H7 (cell line): Measurements from ENCODE around the gene MAP2K6. TPM values are rescaled to one million over a fixed set of nuclear protein-coding genes. Genes with fewer than 3 reads are reported as not detected.

Experiments
- DNase-seq: peaks from one replicate; pipeline ENCODE4 v3.0.0; 2012
- H3K27me3 ChIP-seq: 2 replicates; pipeline ENCODE4 v1.6.0; 2011; ENCODE audit warnings: mild to moderate bottlenecking, low read length; ENCODE audit not compliant: control insufficient read depth, insufficient read depth
- H3K36me3 ChIP-seq: replicated peaks from 2 replicates; pipeline ENCODE4 v1.5.1; 2011; ENCODE audit warnings: low read length; ENCODE audit not compliant: control insufficient read depth, insufficient read depth
- H3K4me3 ChIP-seq: 2 replicates; pipeline ENCODE4 v1.5.1; 2011; ENCODE audit warnings: low read depth, mild to moderate bottlenecking, control low read depth, low read length, moderate library complexity; ENCODE audit not compliant: insufficient read depth
- total RNA-seq: library from RNA; depleted of rRNA; stranded (reverse); fragments of >200 nt; shearing (Covaris generic); gene quantifications from 2 replicates; pipeline ENCODE4 v1.2.3, GENCODE V29; 2014

The MAP2K6 gene
- total RNA-seq, 1 experiment from 2014 or later, result 11.9 TPM

DNA sequence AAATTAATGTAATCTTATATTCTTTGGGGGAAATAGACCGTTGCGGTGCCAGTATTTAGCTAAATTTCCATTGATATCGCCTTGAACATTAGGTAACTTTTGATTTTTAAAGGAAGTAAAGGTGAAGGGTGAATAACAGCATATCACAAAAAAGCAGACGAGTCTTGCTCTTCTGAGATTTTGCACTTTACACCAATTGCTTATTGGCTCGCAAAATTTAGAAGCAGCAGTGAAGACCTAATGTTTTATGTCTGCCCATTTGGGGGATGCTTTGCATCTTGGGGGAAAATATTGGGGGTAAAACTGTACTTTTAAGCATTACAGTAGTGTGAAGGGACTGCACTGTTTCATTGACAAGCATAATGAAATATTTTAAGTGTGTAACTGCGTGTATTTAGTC lies 934 bp downstream of the MAP2K6 start:
- no peak for DNase-seq
- Histone ChIP-seq H3K27me3 (no peaks in the 10 kb centered on the region), H3K36me3 (no peaks in the 10 kb centered on the region), H3K4me3 (peak overlapping the region; percentile 36)

DNA sequence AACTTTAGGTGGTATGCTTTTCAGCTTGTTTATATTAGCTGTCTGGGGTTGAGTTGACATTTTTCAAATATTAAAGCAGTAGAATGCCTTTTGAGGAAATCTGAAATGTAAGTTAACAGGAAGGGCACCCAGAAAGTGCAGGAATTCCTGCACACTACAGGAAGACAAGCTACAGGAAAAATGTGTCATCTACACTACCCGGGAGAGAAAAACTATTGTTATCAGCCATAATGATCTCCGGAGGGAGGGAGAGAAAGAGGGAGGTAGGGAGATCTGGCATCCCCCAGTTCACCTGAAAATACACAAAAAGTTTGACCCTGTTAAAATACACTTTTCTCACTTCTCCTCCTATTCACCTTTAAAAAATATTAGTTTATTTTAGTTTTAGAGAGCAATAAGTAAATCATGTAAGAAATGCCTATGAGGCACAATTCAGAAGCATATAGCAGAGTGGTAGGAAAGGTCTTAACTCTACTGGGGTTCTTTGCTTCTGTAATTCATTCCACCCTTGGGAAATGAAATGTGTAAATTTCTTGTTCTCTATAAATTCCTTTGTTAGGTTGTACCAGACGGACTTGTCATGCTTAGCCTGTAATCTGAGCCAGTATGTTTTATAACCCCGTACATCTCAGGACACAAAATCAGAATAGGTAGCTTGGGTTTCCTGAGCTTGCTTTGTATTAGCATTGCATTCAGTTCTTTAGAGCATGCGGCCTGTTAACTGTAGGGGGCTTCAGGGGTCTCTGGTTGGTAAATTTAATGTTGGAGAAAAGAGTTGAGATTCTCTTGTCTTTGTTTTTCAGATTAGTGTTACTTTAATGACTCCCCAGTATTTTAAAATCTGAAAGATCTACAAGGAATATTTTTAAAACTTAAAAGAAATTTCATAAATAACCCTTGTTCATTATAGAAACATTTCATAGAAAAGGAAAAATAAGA lies 3.3 kb downstream of the MAP2K6 start:
- DNase-seq, result no peak
- Histone ChIP-seq H3K36me3 (no peaks in the 10 kb centered on the region), H3K4me3 (no peak overlapping the region), H3K27me3 (no peaks in the 10 kb centered on the region)

DNA sequence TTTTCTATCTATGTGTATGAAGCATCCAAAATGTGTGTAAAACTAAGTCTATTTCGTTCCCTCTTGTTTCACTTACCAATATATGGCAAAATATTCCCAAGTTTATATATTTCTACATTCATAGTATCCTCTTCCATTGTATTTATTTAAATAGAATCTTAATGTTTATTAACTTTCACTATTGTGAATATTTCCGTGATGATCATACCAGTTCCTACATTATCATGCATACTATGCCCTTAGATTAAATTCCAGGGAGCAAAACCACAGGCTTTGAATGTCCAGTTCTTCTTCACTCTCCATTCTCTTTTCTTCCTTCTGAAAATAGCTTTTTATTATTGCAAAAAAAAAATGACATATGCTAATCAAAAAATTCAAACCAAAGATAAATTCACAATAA lies 4.0 kb downstream of the MAP2K6 start:
- Histone ChIP-seq H3K4me3 (no peak overlapping the region), H3K36me3 (no peaks in the 10 kb centered on the region), H3K27me3 (no peaks in the 10 kb centered on the region)
- DNase-seq, result no peak

DNA sequence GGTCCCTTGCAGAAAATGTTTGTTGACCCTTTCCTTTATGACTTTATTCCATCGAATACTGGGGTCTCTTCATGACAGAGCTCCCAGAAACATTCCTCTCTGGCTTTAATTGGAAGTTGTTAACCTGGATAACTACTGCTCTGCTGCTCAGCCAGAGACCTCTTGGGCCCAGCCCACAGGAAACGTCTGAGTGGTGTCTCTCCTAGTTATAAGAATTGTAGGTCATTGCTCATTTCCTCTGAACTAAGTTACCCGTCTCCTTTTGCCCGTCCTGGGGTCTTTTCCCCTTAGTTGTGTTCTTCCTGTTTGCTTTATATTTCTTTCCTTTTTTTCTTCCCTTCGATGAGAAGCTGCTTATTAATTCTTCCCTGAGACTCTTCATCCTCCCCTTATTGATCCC lies 9.0 kb downstream of the MAP2K6 start:
- no peak for DNase-seq
- Histone ChIP-seq H3K4me3 (no peak overlapping the region), H3K27me3 (no peaks in the 10 kb centered on the region), H3K36me3 (no peaks in the 10 kb centered on the region)

DNA sequence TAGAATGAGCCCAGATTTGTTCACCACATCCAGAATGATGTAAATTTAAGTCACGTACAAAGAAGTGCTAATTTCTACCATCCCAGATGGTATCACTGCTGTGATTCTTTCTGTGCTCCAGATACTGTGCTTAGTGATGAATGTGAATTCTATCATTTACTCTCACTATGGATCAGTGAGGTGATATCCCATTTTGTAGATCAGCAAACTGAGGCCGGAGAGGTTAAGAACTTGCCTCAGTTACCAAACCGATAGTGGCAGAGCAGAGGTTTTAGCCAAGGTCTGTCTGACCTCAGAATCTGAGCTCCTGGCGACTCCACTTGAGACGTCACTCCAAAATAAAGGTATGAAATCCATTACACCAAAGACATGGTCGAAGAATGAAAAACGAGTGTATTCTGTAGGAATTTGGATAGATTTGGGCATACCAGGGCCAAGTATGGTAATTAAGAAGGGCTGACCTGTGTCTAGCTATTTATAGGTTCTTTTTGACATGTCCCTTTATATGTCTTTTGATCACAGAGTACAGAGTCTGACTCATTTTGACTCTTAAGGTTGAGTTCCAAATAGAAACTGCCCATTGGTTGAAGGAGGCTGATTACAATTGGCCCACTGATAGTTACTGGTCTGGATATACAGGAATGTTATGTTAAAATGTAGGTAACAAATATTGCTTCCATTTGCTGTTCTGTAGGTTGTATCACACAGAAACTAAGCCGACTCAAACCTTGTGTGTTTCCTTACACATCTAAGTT lies 10.0 kb downstream of the MAP2K6 start:
- DNase-seq, result no peak
- Histone ChIP-seq H3K4me3 (no peak overlapping the region), H3K27me3 (no peaks in the 10 kb centered on the region)

DNA sequence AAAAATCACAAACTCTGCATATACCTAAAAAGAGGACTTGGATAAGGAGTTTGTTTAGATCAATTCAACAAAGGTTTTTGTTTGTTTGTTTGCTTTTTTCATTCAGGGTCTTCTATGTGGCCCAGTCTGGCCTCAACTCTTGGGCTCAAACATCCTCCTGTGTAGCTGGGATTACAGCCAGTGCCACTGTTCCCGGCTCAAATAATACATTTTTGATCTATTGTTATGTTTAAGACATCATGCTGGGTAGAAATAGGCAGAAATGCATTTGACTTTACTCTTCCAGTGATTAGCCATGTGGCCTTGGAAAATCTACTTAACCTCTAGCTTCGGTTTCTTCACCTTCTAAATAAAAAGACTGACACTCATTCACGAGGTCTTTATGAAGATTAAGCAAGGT lies 11.5 kb downstream of the MAP2K6 start:
- Histone ChIP-seq H3K4me3 (no peak overlapping the region), H3K27me3 (no peaks in the 10 kb centered on the region), H3K36me3 (no peaks in the 10 kb centered on the region)
- DNase-seq, result no peak

More for the DNA sequence above, 10.0 kb downstream of the MAP2K6 start:
- H3K36me3 ChIP-seq, result no peaks in the 10 kb centered on the region

DNA sequence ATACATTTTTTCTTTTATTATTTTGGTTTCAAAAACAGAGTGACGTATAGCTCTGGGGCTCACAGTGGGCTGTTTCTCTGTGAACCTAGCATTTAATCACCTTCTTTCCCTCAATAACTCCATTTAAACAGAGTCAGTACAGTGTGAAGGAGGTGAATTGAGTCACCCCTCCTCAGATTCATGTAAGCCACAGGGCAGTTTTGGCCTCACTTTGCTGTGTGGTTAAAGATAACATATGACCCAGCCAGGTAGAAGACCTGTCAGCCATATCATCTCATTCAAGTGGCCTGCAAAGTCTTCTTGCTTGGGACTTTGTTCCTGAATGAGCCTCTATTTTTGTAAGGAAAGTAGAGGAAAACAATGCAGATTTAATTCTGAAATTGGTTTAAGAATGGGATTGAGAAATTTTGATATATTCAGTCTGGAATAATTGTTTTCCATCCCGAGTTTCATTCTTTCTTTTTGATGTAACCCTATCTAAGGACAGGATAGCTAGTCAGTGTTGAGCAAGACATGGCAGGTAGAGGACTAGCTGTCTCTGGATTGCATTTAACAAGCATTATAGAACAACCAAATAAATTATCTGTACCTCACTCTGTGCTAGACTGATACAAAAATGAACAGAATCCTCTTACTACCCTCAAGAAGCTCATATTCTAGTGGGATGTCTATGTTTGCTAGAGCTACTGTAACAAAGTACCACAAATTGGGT lies 13.1 kb downstream of the MAP2K6 start:
- H3K27me3 ChIP-seq, result no peaks in the 10 kb centered on the region
- H3K36me3 ChIP-seq, result no peaks in the 10 kb centered on the region
- H3K4me3 ChIP-seq, result no peak overlapping the region
- no peak for DNase-seq

DNA sequence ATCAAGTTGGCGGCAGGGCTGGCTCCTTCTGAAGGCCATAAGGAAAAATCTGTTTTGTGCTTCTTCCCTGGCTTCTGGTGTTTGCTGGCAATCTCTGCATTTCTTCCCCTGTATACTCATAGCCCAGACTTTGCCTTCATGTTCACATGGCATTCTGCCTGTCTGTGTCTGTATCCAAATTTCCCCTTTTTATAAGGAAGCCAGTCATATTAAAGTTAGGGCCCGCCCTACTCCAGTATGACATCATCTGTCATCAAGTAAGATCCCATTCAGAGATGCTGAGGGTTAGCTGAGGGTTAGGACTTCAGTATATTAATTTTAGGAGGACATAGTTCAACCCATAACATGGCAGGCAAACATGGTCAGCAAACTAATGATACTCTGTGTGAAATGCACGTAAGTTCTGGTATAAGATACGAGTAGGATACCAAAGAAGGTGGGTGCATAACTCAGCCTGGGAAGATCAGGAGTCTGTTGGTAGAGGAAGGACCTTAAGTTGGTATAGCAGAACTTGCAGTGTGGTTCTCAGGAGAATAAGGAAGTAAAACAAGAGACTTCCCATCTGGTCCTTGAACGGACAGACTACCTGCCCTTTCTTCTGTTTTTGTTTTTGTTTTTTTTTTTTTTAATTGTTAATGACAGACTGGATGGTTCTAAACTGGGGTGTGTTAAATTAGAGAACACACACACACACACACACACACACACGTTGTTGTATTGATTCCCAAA lies 13.9 kb downstream of the MAP2K6 start:
- Histone ChIP-seq H3K36me3 (no peaks in the 10 kb centered on the region), H3K27me3 (no peaks in the 10 kb centered on the region), H3K4me3 (no peak overlapping the region)
- no peak for DNase-seq

DNA sequence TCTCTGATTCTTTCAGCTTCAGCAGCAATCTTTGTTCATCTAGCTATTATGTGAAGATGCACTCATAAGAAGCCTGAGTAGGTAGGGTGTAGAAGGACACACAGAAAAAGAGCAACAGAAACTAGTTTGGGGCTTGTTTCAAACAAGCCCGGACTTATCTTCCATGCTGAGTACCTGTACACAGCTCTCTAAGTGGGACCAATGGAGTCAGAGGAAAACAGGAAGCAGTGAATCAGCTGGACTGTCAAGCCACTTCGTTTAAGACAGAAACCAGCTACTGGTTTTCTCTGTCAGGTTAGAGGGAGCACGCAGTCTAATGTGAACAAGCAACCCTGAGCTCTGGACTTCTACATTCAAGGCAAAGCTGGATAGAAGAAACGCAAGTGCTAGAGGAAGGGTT lies 16.0 kb downstream of the MAP2K6 start:
- Histone ChIP-seq H3K36me3 (no peaks in the 10 kb centered on the region), H3K4me3 (no peak overlapping the region), H3K27me3 (no peaks in the 10 kb centered on the region)
- no peak for DNase-seq

DNA sequence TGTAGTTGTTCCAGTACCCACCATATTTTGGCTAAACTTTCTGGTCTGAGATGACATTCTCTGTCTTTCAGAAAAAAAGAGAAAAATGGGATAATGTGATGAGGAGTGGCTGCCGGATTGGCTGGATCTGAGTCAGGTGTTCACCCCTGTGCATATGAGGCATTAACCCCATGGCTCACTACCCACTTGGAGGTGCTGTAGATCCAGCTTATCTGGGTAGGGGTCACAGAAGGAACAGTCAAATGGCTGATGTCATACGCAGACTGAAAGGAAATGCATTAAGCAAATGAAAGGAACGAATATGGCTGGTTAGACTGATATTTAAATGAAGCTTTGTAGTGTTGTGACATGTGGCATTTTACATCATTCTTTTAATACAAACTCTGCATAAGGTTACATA lies 17.3 kb downstream of the MAP2K6 start:
- Histone ChIP-seq H3K4me3 (no peak overlapping the region), H3K27me3 (no peaks in the 10 kb centered on the region), H3K36me3 (no peaks in the 10 kb centered on the region)
- no peak for DNase-seq

DNA sequence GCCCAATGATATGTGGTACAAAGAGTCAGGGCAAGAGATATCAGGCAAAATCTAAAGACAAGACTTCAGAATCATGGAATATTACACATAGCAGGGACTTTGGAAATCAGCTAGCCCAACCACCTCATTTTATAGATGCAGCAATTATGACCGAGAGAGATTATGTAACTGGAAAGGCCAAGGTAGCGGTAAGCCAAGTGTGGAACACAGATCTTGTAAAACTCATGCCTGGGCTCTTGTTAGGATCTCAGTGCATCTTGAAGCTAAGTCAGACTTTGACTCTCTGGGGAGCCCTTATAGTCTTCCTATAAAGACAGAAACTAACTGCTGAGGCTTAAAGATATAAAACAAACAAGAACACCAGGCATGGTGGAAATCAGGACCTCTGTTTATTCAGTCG lies 18.6 kb downstream of the MAP2K6 start:
- Histone ChIP-seq H3K4me3 (no peak overlapping the region), H3K36me3 (no peaks in the 10 kb centered on the region)

DNA sequence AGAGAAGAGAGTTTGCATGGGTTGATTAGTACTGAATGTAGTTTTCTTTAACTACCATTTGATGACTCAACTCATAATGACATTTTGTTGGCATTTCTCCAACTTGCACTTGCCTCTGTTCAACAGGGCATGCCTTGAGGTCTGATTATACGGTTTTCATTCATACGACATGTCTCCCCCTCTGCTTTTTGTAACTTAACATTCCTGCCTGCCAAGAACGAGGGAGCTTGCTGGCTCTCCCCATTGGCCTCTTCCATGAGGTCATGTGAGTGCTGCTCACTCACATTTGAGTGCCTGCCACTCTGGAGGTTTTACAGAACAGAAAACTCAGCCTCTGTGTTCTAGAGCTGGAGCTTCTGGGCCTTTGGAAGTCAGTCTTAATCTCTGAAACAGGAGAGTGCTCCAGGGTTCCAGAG lies 19.7 kb downstream of the MAP2K6 start:
- Histone ChIP-seq H3K27me3 (no peaks in the 10 kb centered on the region), H3K4me3 (no peak overlapping the region), H3K36me3 (no peaks in the 10 kb centered on the region)
- no peak for DNase-seq

More for the DNA sequence above, 18.6 kb downstream of the MAP2K6 start:
- H3K27me3 ChIP-seq, result no peaks in the 10 kb centered on the region
- no peak for DNase-seq

DNA sequence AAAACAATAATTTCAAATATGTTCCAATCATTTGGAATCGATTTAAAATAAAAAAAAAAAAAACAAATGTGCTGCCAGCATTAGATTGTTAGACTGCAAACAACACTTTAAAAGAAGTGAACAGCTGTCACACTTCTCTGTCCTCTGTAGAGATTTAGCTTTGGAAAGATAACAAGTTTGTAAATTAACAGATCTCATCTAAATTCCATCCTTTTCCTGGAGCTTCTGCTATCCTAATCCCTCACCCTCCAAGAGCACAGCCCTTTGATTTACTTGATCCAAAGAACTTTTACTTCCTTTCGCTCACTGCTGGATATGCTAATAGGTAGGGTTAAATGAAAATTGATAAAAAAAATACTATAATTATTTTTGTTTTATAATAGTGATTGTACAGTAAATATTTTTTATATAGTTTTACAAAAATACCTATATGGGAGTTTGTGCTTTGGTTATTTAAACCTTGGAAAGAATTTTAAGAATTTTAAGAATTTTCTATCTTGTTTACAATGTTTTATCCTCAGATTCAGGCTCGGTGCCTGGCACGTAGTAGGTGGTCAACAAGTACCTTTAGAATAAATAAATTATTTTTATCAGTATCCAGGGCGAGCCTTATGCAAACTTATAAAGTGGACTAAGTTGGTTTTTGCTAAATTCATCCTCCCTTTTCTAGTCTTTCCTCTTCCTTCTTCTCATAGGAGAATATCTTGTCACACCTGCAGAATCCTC lies 21.6 kb downstream of the MAP2K6 start:
- DNase-seq, result no peak
- H3K36me3 ChIP-seq, result no peaks in the 10 kb centered on the region
- H3K27me3 ChIP-seq, result no peaks in the 10 kb centered on the region
- H3K4me3 ChIP-seq, result no peak overlapping the region
